ENCODE data around the gene HEATR1. TPM values are rescaled to one million over a fixed set of nuclear protein-coding genes. Genes with fewer than 3 reads are reported as not detected.

The HEATR1 gene
- total and polyA plus RNA-seq, 4 donors = 11.6 to 30.9 (median 19.8) TPM

GRCh38 chr1:236532850-236533249 is 71.5 kb downstream of the HEATR1 start:
- Histone ChIP-seq H3K9me3 (ENCODE audit: control insufficient read depth, insufficient read depth, low read length) (no peaks in the 10 kb centered on the region), H3K4me1 (ENCODE audit: control insufficient read depth, insufficient read depth, low read length) (peaks cover 4% of the 10 kb centered on the region), H3K4me3 (ENCODE audit: low read depth, low read length) (no peak overlapping the region), H3K27me3 (ENCODE audit: control insufficient read depth, insufficient read depth, low read length) (no peaks in the 10 kb centered on the region), H3K36me3 (ENCODE audit: control insufficient read depth, insufficient read depth, low read length) (peaks cover 15% of the 10 kb centered on the region), H3K27ac (ENCODE audit: low read depth, low read length) (no peak overlapping the region)
- no peak for DNase-seq (ENCODE audit: low read depth in 4 of 6, low spot score in 6 of 6)
- 70% methylated on average over 4 of the region's 4 CpGs for WGBS (ENCODE audit: insufficient coverage)

- peaks cover 13% of the 10 kb centered on the region for H3K36me3 ChIP-seq (ENCODE audit: control insufficient read depth, insufficient read depth, low read length)
- WGBS (ENCODE audit: insufficient coverage) = no CpG with 5 or more reads among the region's 5 CpGs
These were observed 73.4 kb downstream of the HEATR1 start for GRCh38 chr1:236530959-236531358.

GRCh38 chr1:236530286-236530685 is 74.0 kb downstream of the HEATR1 start:
- H3K27ac ChIP-seq (ENCODE audit: low read depth, low read length) = no peak overlapping the region
- DNase-seq (ENCODE audit: low read depth in 4 of 6, low spot score in 6 of 6) = no peak
- 100% methylated on average over 1 of the region's 1 CpG for WGBS (ENCODE audit: insufficient coverage)
- H3K27me3 ChIP-seq (ENCODE audit: control insufficient read depth, insufficient read depth, low read length) = no peaks in the 10 kb centered on the region
- no peaks in the 10 kb centered on the region for H3K9me3 ChIP-seq (ENCODE audit: control insufficient read depth, insufficient read depth, low read length)
- H3K4me3 ChIP-seq (ENCODE audit: low read depth, low read length) = no peak overlapping the region
- peaks cover 13% of the 10 kb centered on the region for H3K36me3 ChIP-seq (ENCODE audit: control insufficient read depth, insufficient read depth, low read length)
- no peaks in the 10 kb centered on the region for H3K4me1 ChIP-seq (ENCODE audit: control insufficient read depth, insufficient read depth, low read length)

More at GRCh38 chr1:236530959-236531358, 73.4 kb downstream of the HEATR1 start:
- no peaks in the 10 kb centered on the region for H3K27me3 ChIP-seq (ENCODE audit: control insufficient read depth, insufficient read depth, low read length)
- H3K4me3 ChIP-seq (ENCODE audit: low read depth, low read length) = no peak overlapping the region
- H3K27ac ChIP-seq (ENCODE audit: low read depth, low read length) = no peak overlapping the region
- DNase-seq (ENCODE audit: low read depth in 4 of 6, low spot score in 6 of 6) = no peak
- no peaks in the 10 kb centered on the region for H3K9me3 ChIP-seq (ENCODE audit: control insufficient read depth, insufficient read depth, low read length)
- H3K4me1 ChIP-seq (ENCODE audit: control insufficient read depth, insufficient read depth, low read length) = peaks cover 4% of the 10 kb centered on the region

GRCh38 chr1:236526079-236526478 is 78.2 kb downstream of the HEATR1 start:
- WGBS (ENCODE audit: insufficient coverage) = 75% methylated on average over 2 of the region's 3 CpGs
- Histone ChIP-seq H3K4me1 (ENCODE audit: control insufficient read depth, insufficient read depth, low read length) (peaks cover 7% of the 10 kb centered on the region), H3K27ac (ENCODE audit: low read depth, low read length) (no peak overlapping the region), H3K36me3 (ENCODE audit: control insufficient read depth, insufficient read depth, low read length) (peaks cover 5% of the 10 kb centered on the region), H3K9me3 (ENCODE audit: control insufficient read depth, insufficient read depth, low read length) (no peaks in the 10 kb centered on the region), H3K27me3 (ENCODE audit: control insufficient read depth, insufficient read depth, low read length) (no peaks in the 10 kb centered on the region), H3K4me3 (ENCODE audit: low read depth, low read length) (no peak overlapping the region)
- DNase-seq (ENCODE audit: low read depth in 4 of 6, low spot score in 6 of 6) = no peak

- Histone ChIP-seq H3K36me3 (ENCODE audit: control insufficient read depth, insufficient read depth, low read length) (peaks cover 5% of the 10 kb centered on the region), H3K27ac (ENCODE audit: low read depth, low read length) (no peak overlapping the region), H3K4me1 (ENCODE audit: control insufficient read depth, insufficient read depth, low read length) (peaks cover 7% of the 10 kb centered on the region), H3K9me3 (ENCODE audit: control insufficient read depth, insufficient read depth, low read length) (no peaks in the 10 kb centered on the region), H3K27me3 (ENCODE audit: control insufficient read depth, insufficient read depth, low read length) (no peaks in the 10 kb centered on the region), H3K4me3 (ENCODE audit: low read depth, low read length) (peak overlapping the region; percentile 97)
- 33% methylated on average over 1 of the region's 3 CpGs for WGBS (ENCODE audit: insufficient coverage)
- no peak for DNase-seq (ENCODE audit: low read depth in 4 of 6, low spot score in 6 of 6)
These were observed 79.5 kb downstream of the HEATR1 start for GRCh38 chr1:236524895-236525184.

- DNase-seq (ENCODE audit: low read depth in 4 of 6, low spot score in 6 of 6) = peak in 5 of 6 donors; percentile 31 to 91 (median 74)
- 0% methylated on average over 29 of the region's 32 CpGs for WGBS (ENCODE audit: insufficient coverage)
- H3K4me3 ChIP-seq (ENCODE audit: low read depth, low read length) = peak overlapping the region; percentile 97
- peaks cover 5% of the 10 kb centered on the region for H3K36me3 ChIP-seq (ENCODE audit: control insufficient read depth, insufficient read depth, low read length)
- no peaks in the 10 kb centered on the region for H3K27me3 ChIP-seq (ENCODE audit: control insufficient read depth, insufficient read depth, low read length)
- no peaks in the 10 kb centered on the region for H3K9me3 ChIP-seq (ENCODE audit: control insufficient read depth, insufficient read depth, low read length)
- peak overlapping the region; percentile 88 for H3K27ac ChIP-seq (ENCODE audit: low read depth, low read length)
- H3K4me1 ChIP-seq (ENCODE audit: control insufficient read depth, insufficient read depth, low read length) = peaks cover 7% of the 10 kb centered on the region
These were observed 80.0 kb downstream of the HEATR1 start for GRCh38 chr1:236524142-236524894.

- Histone ChIP-seq H3K4me1 (ENCODE audit: control insufficient read depth, insufficient read depth, low read length) (peaks cover 7% of the 10 kb centered on the region), H3K4me3 (ENCODE audit: low read depth, low read length) (peak within 1 kb of the TSS; percentile 97), H3K27ac (ENCODE audit: low read depth, low read length) (peak within 1 kb of the TSS; percentile 88), H3K36me3 (ENCODE audit: control insufficient read depth, insufficient read depth, low read length) (no peaks in the 10 kb centered on the region), H3K9me3 (ENCODE audit: control insufficient read depth, insufficient read depth, low read length) (no peaks in the 10 kb centered on the region), H3K27me3 (ENCODE audit: control insufficient read depth, insufficient read depth, low read length) (no peaks in the 10 kb centered on the region)
- peak; percentile 72 to 94 (median 78) for DNase-seq (ENCODE audit: low read depth in 4 of 6, low spot score in 6 of 6)
- WGBS (ENCODE audit: insufficient coverage) = 0% methylated on average over 35 of the region's 35 CpGs
These were observed 80.6 kb downstream of the HEATR1 start, which contains the start of gene LGALS8 for GRCh38 chr1:236523704-236524141. Gene LGALS8 (plus strand): TSS chr1:236523982. CDS start chr1:236526071, 2,089 bp downstream.

GRCh38 chr1:236522937-236523703 is 81.2 kb downstream of the HEATR1 start:
- peaks cover 7% of the 10 kb centered on the region for H3K4me1 ChIP-seq (ENCODE audit: control insufficient read depth, insufficient read depth, low read length)
- H3K36me3 ChIP-seq (ENCODE audit: control insufficient read depth, insufficient read depth, low read length) = no peaks in the 10 kb centered on the region
- H3K27ac ChIP-seq (ENCODE audit: low read depth, low read length) = peak overlapping the region; percentile 88
- DNase-seq (ENCODE audit: low read depth in 4 of 6, low spot score in 6 of 6) = peak in 1 of 6 donors; percentile 41
- H3K9me3 ChIP-seq (ENCODE audit: control insufficient read depth, insufficient read depth, low read length) = no peaks in the 10 kb centered on the region
- H3K27me3 ChIP-seq (ENCODE audit: control insufficient read depth, insufficient read depth, low read length) = no peaks in the 10 kb centered on the region
- 34% methylated on average over 24 of the region's 26 CpGs for WGBS (ENCODE audit: insufficient coverage)
- peak overlapping the region; percentile 97 for H3K4me3 ChIP-seq (ENCODE audit: low read depth, low read length)

- no peak for DNase-seq (ENCODE audit: low read depth in 4 of 6, low spot score in 6 of 6)
- H3K9me3 ChIP-seq (ENCODE audit: control insufficient read depth, insufficient read depth, low read length) = no peaks in the 10 kb centered on the region
- WGBS (ENCODE audit: insufficient coverage) = 90% methylated on average over 4 of the region's 4 CpGs
These were observed 83.8 kb downstream of the HEATR1 start for GRCh38 chr1:236520445-236521005.

More at GRCh38 chr1:236520445-236521005, 83.8 kb downstream of the HEATR1 start:
- Histone ChIP-seq H3K27ac (ENCODE audit: low read depth, low read length) (no peak overlapping the region), H3K4me1 (ENCODE audit: control insufficient read depth, insufficient read depth, low read length) (peaks cover 7% of the 10 kb centered on the region), H3K4me3 (ENCODE audit: low read depth, low read length) (no peak overlapping the region), H3K27me3 (ENCODE audit: control insufficient read depth, insufficient read depth, low read length) (no peaks in the 10 kb centered on the region), H3K36me3 (ENCODE audit: control insufficient read depth, insufficient read depth, low read length) (no peaks in the 10 kb centered on the region)
